ENCODE data around the gene OPALIN. TPM values are rescaled to one million over a fixed set of nuclear protein-coding genes. Genes with fewer than 3 reads are reported as not detected.

The OPALIN gene
- total and polyA plus RNA-seq, 9 of the 15 experiments (the other 6 are each of a cell fraction or from before 2014, with no cell fraction given): not detected

DNA sequence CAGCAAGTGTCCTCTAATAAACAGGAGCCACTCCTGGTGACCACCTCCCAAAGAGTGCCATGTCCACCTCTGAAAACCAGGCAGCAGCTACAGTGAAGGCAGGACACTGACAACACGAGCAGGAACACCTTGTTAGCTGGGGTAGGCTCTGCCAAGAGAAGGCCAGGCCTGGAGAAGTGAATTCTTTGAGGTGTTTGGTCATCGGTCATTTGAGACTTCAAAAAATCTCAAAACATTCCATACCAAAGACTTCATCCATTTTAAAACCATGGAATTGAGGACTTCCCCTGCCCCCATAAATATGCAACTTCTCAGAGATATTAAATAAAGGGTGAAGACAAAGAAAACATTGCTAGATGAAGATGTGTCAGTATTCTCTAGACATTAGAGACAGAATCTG, 28.4 kb upstream of the OPALIN start:
- Histone ChIP-seq H3K36me3 (ENCODE audit: control insufficient read depth, insufficient read depth, low read length) (no peaks in the 10 kb centered on the region), H3K4me2 (ENCODE audit: insufficient read depth, low read length) (no peak overlapping the region), H3K27me3 (ENCODE audit: control insufficient read depth in 2 of 2, insufficient read depth in 2 of 2, low read length in 2 of 2) (peaks cover 0 to 57% of the 10 kb centered on the region in 2 experiments), H3K27ac (ENCODE audit: extremely low read depth, low read depth, low read length) (no peak overlapping the region), H3K79me2 (ENCODE audit: control insufficient read depth, insufficient read depth, low read length) (no peaks in the 10 kb centered on the region), H4K20me1 (replicated peaks; ENCODE audit: control insufficient read depth, insufficient read depth, low read length) (no peaks in the 10 kb centered on the region), H3K4me1 (replicated peaks in 1 of 2; ENCODE audit: control insufficient read depth in 2 of 2, insufficient read depth in 2 of 2, low read length in 2 of 2) (no peaks in the 10 kb centered on the region), H3K9me1 (ENCODE audit: control insufficient read depth, insufficient read depth, low read length) (no peaks in the 10 kb centered on the region), H3K9me3 (replicated peaks; ENCODE audit: control insufficient read depth, insufficient read depth, low read depth, low read length) (no peaks in the 10 kb centered on the region), H3K9ac (ENCODE audit: insufficient read depth in 1 of 2, low read depth in 2 of 2, low read length in 2 of 2) (no peak overlapping the region), H3K4me3 (no peak overlapping the region), H2AFZ (ENCODE audit: low read depth, low read length) (no peak overlapping the region)
- no peak for ATAC-seq
- BruUV-seq (replicated peaks): no TSS peak
- intact Hi-C loops (cut with micrococcal nuclease) (no loop called here), in situ Hi-C loops (cut with MboI) (no loop called here)
- POLR2A ChIA-PET: no interaction called here
- TF ChIP-seq SUPT5H (IDR thresholded peaks at IDR 0.05) (no peak), CC2D1A (IDR thresholded peaks at IDR 0.05) (no peak), TCF7L2 (IDR thresholded peaks at IDR 0.05; ENCODE audit: low read depth, low read length) (no peak), BCOR (IDR thresholded peaks at IDR 0.05) (no peak), CAMTA2 (CRISPR knock-in tag; conservative IDR thresholded peaks at IDR 0.05) (no peak), E2F3 (CRISPR knock-in tag; IDR thresholded peaks at IDR 0.05) (no peak), SMARCA4 (IDR thresholded peaks at IDR 0.05) (no peak), ZNF263 (CRISPR knock-in tag; IDR thresholded peaks at IDR 0.05; ENCODE audit: borderline replicate concordance) (no peak)
- TF ChIP-seq, protein P1, sequence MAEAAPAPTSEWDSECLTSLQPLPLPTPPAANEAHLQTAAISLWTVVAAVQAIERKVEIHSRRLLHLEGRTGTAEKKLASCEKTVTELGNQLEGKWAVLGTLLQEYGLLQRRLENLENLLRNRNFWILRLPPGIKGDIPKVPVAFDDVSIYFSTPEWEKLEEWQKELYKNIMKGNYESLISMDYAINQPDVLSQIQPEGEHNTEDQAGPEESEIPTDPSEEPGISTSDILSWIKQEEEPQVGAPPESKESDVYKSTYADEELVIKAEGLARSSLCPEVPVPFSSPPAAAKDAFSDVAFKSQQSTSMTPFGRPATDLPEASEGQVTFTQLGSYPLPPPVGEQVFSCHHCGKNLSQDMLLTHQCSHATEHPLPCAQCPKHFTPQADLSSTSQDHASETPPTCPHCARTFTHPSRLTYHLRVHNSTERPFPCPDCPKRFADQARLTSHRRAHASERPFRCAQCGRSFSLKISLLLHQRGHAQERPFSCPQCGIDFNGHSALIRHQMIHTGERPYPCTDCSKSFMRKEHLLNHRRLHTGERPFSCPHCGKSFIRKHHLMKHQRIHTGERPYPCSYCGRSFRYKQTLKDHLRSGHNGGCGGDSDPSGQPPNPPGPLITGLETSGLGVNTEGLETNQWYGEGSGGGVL (CRISPR knock-in tag; IDR thresholded peaks at IDR 0.05): no peak
- CTCF ChIA-PET (ENCODE audit: low intra/inter-chr PET ratio): no interaction called here
- WGBS (ENCODE audit: insufficient coverage, low coverage, missing lambda C conversion rate): 0% methylated on average over 2 of the region's 2 CpGs
- no peak for DNase-seq (ENCODE audit: extremely low read depth in 1 of 4, low spot score in 3 of 4)
- no peak for FAIRE-seq

Data from K562 (cell line).